K562 (cell line): ENCODE data around the gene PCBP2. TPM values are rescaled to one million over a fixed set of nuclear protein-coding genes. Genes with fewer than 3 reads are reported as not detected.
A peak's percentile ranks its signal among the peaks of the same experiment; 100 is the strongest.

Experiments used
- AFF4 ChIP-seq: sonication (generic); formaldehyde crosslinking; IDR thresholded peaks from 2 replicates; pipeline ENCODE4 v1.8.0; 2023; ENCODE audit warnings: mild to moderate bottlenecking, missing genetic modification reagents
- ARID3B ChIP-seq: fragments of 250-450 bp; sonication (Bioruptor Pico); IDR thresholded peaks from 2 replicates; pipeline ENCODE4 v1.4.0; 2020; ENCODE audit warnings: borderline replicate concordance
- ATF1 ChIP-seq, 2 experiments: fragments of 450-650 bp in 1 of 2; IDR thresholded peaks; 2 replicates each; pipeline ENCODE4 v1.6.1; 2016; ENCODE audit warnings: missing compliant biosample characterization in 1 of 2, missing genetic modification characterization in 1 of 2
- ATF7 ChIP-seq: fragments of 450-650 bp; IDR thresholded peaks from 2 replicates; pipeline ENCODE4 v1.7.1; 2014; ENCODE audit warnings: mild to moderate bottlenecking, moderate library complexity
- DNMT1 ChIP-seq: fragments of 450-650 bp; IDR thresholded peaks from 2 replicates; pipeline ENCODE4 v1.6.1; 2016; ENCODE audit warnings: antibody characterized with exemption, mild to moderate bottlenecking
- HNRNPLL ChIP-seq: fragments of 200-400 bp; formaldehyde crosslinking; IDR thresholded peaks from 2 replicates; pipeline ENCODE4 v1.6.1; 2017; ENCODE audit warnings: low read length, low read depth, mild to moderate bottlenecking; ENCODE audit not compliant: poor library complexity, severe bottlenecking
- NCOR1 ChIP-seq: fragments of 450-650 bp; IDR thresholded peaks from 2 replicates; pipeline ENCODE4 v1.6.1; 2016; ENCODE audit warnings: mild to moderate bottlenecking, moderate library complexity
- NFRKB ChIP-seq: fragments of 450-650 bp; IDR thresholded peaks from 2 replicates; pipeline ENCODE4 v1.6.1; 2016; ENCODE audit warnings: low read depth
- SMAD4 ChIP-seq: fragments of 250-450 bp; sonication (Bioruptor Pico); conservative IDR thresholded peaks from 2 replicates; pipeline ENCODE4 v1.8.0; 2021; ENCODE audit warnings: inconsistent platforms, mild to moderate bottlenecking, moderate library complexity
- SMARCB1 ChIP-seq: IDR thresholded peaks from 2 replicates; pipeline ENCODE4 v1.6.1; 2011; ENCODE audit warnings: improper control_type of control experiment, low read depth; ENCODE audit not compliant: insufficient read length
- TCF3 ChIP-seq: sonication (generic); formaldehyde crosslinking; IDR thresholded peaks from 2 replicates; pipeline ENCODE4 v1.4.0; 2020; ENCODE audit warnings: mild to moderate bottlenecking, missing genetic modification reagents
- TEAD2 ChIP-seq: fragments of 450-650 bp; IDR thresholded peaks from 2 replicates; pipeline ENCODE4 v1.6.1; 2016; ENCODE audit warnings: missing genetic modification characterization, control low read depth, missing compliant biosample characterization
- TFE3 ChIP-seq: fragments of 450-650 bp; formaldehyde crosslinking; IDR thresholded peaks from 2 replicates; pipeline ENCODE4 v1.4.0; 2020; ENCODE audit warnings: mild to moderate bottlenecking, mixed read lengths
- TGIF2 ChIP-seq: sonication (generic); formaldehyde crosslinking; IDR thresholded peaks from 2 replicates; pipeline ENCODE4 v1.8.1; 2022; ENCODE audit warnings: mild to moderate bottlenecking, missing genetic modification reagents, moderate library complexity
- XRCC5 ChIP-seq: fragments of 200-400 bp; formaldehyde crosslinking; IDR thresholded peaks from 2 replicates; pipeline ENCODE4 v1.6.1; 2017; ENCODE audit warnings: low read depth, mild to moderate bottlenecking, low read length
- ZBTB7A ChIP-seq: IDR thresholded peaks from 2 replicates; pipeline ENCODE4 v1.6.1; 2011; ENCODE audit warnings: low read depth, mild to moderate bottlenecking, low read length, moderate library complexity, borderline replicate concordance; ENCODE audit not compliant: control insufficient read depth
- ZNF512 ChIP-seq: IDR thresholded peaks from 2 replicates; pipeline ENCODE4 v1.6.1; 2016; ENCODE audit warnings: missing genetic modification characterization, missing compliant biosample characterization
- polyA plus RNA-seq, 8 experiments: library from polyadenylated mRNA; depleted of rRNA in 4 of 8; stranded (reverse) in 5 of 8; unstranded in 3 of 8; fragments of >200 nt; fragmentation: Nextera tagmentation in 2 of 8; fragmentation: Illumina TruSeq in 1 of 8; extraction: Ambion mirVana in 2 of 8; extraction: Trizol in 1 of 8; gene quantifications; 2 replicates each; pipeline versions ENCODE4 v1.2.1 to v1.2.3, GENCODE V29; 2011 to 2014; ENCODE audit warnings: inconsistent platforms in 1 of 8, missing spikeins in 1 of 8
- total RNA-seq, 7 experiments: library from RNA; depleted of rRNA in 6 of 7; stranded (reverse); fragments of >200 nt in 6 of 7; fragmentation: Illumina TruSeq in 2 of 7; extraction: Trizol in 2 of 7; gene quantifications; 2 replicates each; pipeline versions ENCODE4 v1.2.1 to v1.2.3, GENCODE V29; 2011 to 2021; ENCODE audit warnings: low replicate concordance in 1 of 7

PCBP2 gene
- total and polyA plus RNA-seq, 9 of the 15 experiments (the other 6 are each of a cell fraction or from before 2014, with no cell fraction given), result 137 to 831 (median 328) TPM

- peak; percentile 29 for TF ChIP-seq HNRNPLL
- no peak for TF ChIP-seq TFE3 (CRISPR knock-in tag)
- TF ChIP-seq ZNF512 (tag), result no peak
- TF ChIP-seq SMAD4 (CRISPR knock-in tag), result peak; percentile 86
- TF ChIP-seq DNMT1, result no peak
- TF ChIP-seq XRCC5, result peak; percentile 43; the same call in 1 of the 2 replicates
- peak; percentile 60; the same call in 1 of the 2 replicates for TF ChIP-seq NFRKB
- no peak for TF ChIP-seq AFF4 (CRISPR knock-in tag)
- TF ChIP-seq TCF3, result no peak
- no peak for TF ChIP-seq NCOR1
- no peak for TF ChIP-seq TGIF2
- peak; percentile 50; the same call in 1 of the 2 replicates for TF ChIP-seq ATF1 (CRISPR knock-in tag; IDR thresholded peaks at IDR 0.05)
- peak; percentile 98 for TF ChIP-seq ATF1 (tag; IDR thresholded peaks at IDR 0.05)
- TF ChIP-seq ZBTB7A, result peak; percentile 55; the same call in 1 of the 2 replicates
- TF ChIP-seq TEAD2 (tag), result no peak
- TF ChIP-seq ATF7, result peak; percentile 95
- no peak for TF ChIP-seq SMARCB1
- peak; percentile 86; the same call in 1 of the 2 replicates for TF ChIP-seq ARID3B (CRISPR knock-in tag)
Measured at GRCh38 chr12:53500776-53501614, 49.1 kb downstream of the PCBP2 start, which contains the start of gene TARBP2 (continued).
